GM23338 (cell line): Measurements from ENCODE around the gene PDX1. TPM values are rescaled to one million over a fixed set of nuclear protein-coding genes. Genes with fewer than 3 reads are reported as not detected.

Experiments used
- ATAC-seq: fragments of 200-7000 bp; cut with Tn5 transposase; 3 replicates; pipeline ENCODE4 v1.9.1; 2020
- DNase-seq: peaks from one replicate; pipeline ENCODE4 v3.0.0-alpha.2; 2015; ENCODE audit warnings: low spot score
- H2AFZ ChIP-seq: fragments of 200-600 bp; sonication (generic); 2 replicates; pipeline ENCODE4 v1.8.0; 2016; ENCODE audit warnings: antibody characterized with exemption, mild to moderate bottlenecking, moderate library complexity
- H3F3A ChIP-seq: fragments of 200-600 bp; sonication (generic); replicated peaks from 2 replicates; pipeline ENCODE4 v1.8.0; 2017; ENCODE audit warnings: antibody characterized with exemption, mixed run types, low read depth
- H3K27ac ChIP-seq: fragments of 200-600 bp; sonication (generic); 2 replicates; pipeline ENCODE4 v1.6.1; 2016; ENCODE audit warnings: low read depth
- H3K27me3 ChIP-seq: fragments of 200-600 bp; sonication (generic); 2 replicates; pipeline ENCODE4 v1.8.0; 2016; ENCODE audit warnings: mild to moderate bottlenecking, mixed run types, moderate library complexity; ENCODE audit not compliant: insufficient read depth
- H3K36me3 ChIP-seq: fragments of 200-600 bp; sonication (generic); 2 replicates; pipeline ENCODE4 v1.8.0; 2016; ENCODE audit warnings: mild to moderate bottlenecking; ENCODE audit not compliant: insufficient read depth
- H3K4me1 ChIP-seq: fragments of 200-600 bp; sonication (generic); 2 replicates; pipeline ENCODE4 v1.8.0; 2016; ENCODE audit warnings: mild to moderate bottlenecking, moderate library complexity; ENCODE audit not compliant: insufficient read depth
- H3K4me2 ChIP-seq: fragments of 200-600 bp; sonication (generic); 2 replicates; pipeline ENCODE4 v1.7.1; 2017; ENCODE audit warnings: mixed run types
- H3K4me3 ChIP-seq: fragments of 200-600 bp; sonication (generic); 2 replicates; pipeline ENCODE4 v1.6.1; 2016; ENCODE audit warnings: mixed run types
- H3K79me2 ChIP-seq: fragments of 200-600 bp; sonication (generic); replicated peaks from 2 replicates; pipeline ENCODE4 v1.8.0; 2017; ENCODE audit warnings: mild to moderate bottlenecking; ENCODE audit not compliant: insufficient read depth
- H3K9me2 ChIP-seq: fragments of 200-600 bp; sonication (generic); 2 replicates; pipeline ENCODE4 v1.8.0; 2017; ENCODE audit not compliant: insufficient read depth
- H4K20me1 ChIP-seq: fragments of 200-600 bp; sonication (generic); replicated peaks from 2 replicates; pipeline ENCODE4 v1.8.0; 2017; ENCODE audit warnings: mild to moderate bottlenecking; ENCODE audit not compliant: insufficient read depth
- H3K27ac Mint-ChIP-seq: 2 replicates; pipeline ENCODE4 v1.8.0; 2020; ENCODE audit warnings: inconsistent platforms, mild to moderate bottlenecking, moderate library complexity, mixed read lengths
- H3K27me3 Mint-ChIP-seq: 3 replicates; pipeline ENCODE4 v1.8.0; 2022; ENCODE audit warnings: low read depth, mild to moderate bottlenecking, moderate library complexity, mixed read lengths, inconsistent platforms; ENCODE audit not compliant: insufficient read depth, poor library complexity
- H3K36me3 Mint-ChIP-seq: 3 replicates; pipeline ENCODE4 v1.8.0; 2021; ENCODE audit warnings: low read depth, mild to moderate bottlenecking, inconsistent platforms, moderate library complexity, mixed read lengths
- H3K4me1 Mint-ChIP-seq: 3 replicates; pipeline ENCODE4 v1.8.0; 2020; ENCODE audit warnings: mild to moderate bottlenecking, inconsistent platforms, mixed read lengths
- H3K4me3 Mint-ChIP-seq: 3 replicates; pipeline ENCODE4 v1.8.0; 2021; ENCODE audit warnings: moderate library complexity, mild to moderate bottlenecking, inconsistent platforms, mixed read lengths
- H3K9me3 Mint-ChIP-seq: 3 replicates; pipeline ENCODE4 v1.8.0; 2020; ENCODE audit warnings: moderate library complexity, mild to moderate bottlenecking, inconsistent platforms, mixed read lengths
- EZH2 ChIP-seq: fragments of 200-600 bp; sonication (generic); IDR thresholded peaks from one replicate; pipeline ENCODE4 v1.8.0; 2017; ENCODE audit warnings: antibody characterized with exemption, mild to moderate bottlenecking, low read depth; ENCODE audit not compliant: unreplicated experiment
- EZH2phosphoT487 ChIP-seq: fragments of 200-600 bp; sonication (generic); IDR thresholded peaks from one replicate; pipeline ENCODE4 v1.8.1; 2018; ENCODE audit warnings: antibody characterized with exemption; ENCODE audit not compliant: unreplicated experiment
- STAT1 ChIP-seq: IDR thresholded peaks from one replicate; pipeline ENCODE4 v1.6.1; 2016; ENCODE audit warnings: antibody characterized with exemption; ENCODE audit not compliant: unreplicated experiment
- polyA plus RNA-seq: library from polyadenylated mRNA; unstranded; fragments of >200 nt; fragmentation: Nextera tagmentation; extraction: Ambion mirVana; gene quantifications from 2 replicates; pipeline ENCODE4 v1.2.1, GENCODE V29; 2016
- total RNA-seq: library from RNA; depleted of rRNA; stranded (reverse); fragments of >200 nt; shearing (Covaris generic); gene quantifications from 2 replicates; pipeline ENCODE4 v1.2.3, GENCODE V29; 2014
- TF ChIP-seq, protein P1 (sequence below), 2 experiments: fragments of 200-600 bp in 1 of 2; sonication (generic) in 1 of 2; conservative IDR thresholded peaks; 2 replicates each; pipeline versions ENCODE4 v1.5.1 to v1.6.1; 2016 to 2017; ENCODE audit warnings: antibody characterized with exemption in 2 of 2, low read depth in 2 of 2, mild to moderate bottlenecking in 2 of 2, moderate library complexity in 1 of 2
- TF ChIP-seq, protein P2 (sequence below): IDR thresholded peaks from one replicate; pipeline ENCODE4 v1.6.1; 2018; ENCODE audit warnings: antibody characterized with exemption; ENCODE audit not compliant: unreplicated experiment

PDX1 gene
- total and polyA plus RNA-seq, 2 experiments from 2014 or later = not detected

DNA sequence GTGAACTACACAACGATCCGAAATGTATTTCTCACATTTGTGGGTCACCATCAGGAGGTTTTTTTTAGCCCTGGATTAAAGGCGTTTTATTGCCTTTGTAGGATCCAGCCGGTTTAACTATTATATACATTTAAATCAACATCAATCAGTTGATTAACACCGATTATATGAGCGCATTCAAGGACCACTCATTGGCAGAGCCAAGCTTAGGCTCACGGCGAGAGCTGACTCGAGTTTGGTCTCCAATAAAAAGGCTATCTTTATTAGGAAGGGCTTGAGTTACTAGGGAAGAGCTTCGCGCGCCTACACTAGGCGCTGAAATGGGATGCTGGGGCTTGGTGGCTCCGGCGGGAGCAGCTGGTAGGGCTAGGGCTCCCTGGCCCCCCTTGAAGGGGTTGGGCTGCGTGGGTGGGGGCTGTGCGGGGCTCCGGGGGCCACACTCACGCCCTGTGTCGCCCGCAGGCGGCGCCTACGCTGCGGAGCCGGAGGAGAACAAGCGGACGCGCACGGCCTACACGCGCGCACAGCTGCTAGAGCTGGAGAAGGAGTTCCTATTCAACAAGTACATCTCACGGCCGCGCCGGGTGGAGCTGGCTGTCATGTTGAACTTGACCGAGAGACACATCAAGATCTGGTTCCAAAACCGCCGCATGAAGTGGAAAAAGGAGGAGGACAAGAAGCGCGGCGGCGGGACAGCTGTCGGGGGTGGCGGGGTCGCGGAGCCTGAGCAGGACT, 4.2 kb downstream of the PDX1 start:
- Histone ChIP-seq H3K4me3 (peak overlapping the region; percentile 32; the same call in 1 of the 2 replicates), H3F3A (peaks cover 44% of the 10 kb centered on the region), H3K36me3 (no peaks in the 10 kb centered on the region), H3K4me1 (peaks cover 46% of the 10 kb centered on the region; the same call in 1 of the 2 replicates), H3K27ac (no peak overlapping the region), H4K20me1 (peaks cover 50% of the 10 kb centered on the region), H3K4me2 (no peak overlapping the region; the same call in 1 of the 2 replicates), H3K79me2 (no peaks in the 10 kb centered on the region), H3K9me2 (no peaks in the 10 kb centered on the region), H3K27me3 (peaks cover 100% of the 10 kb centered on the region), H2AFZ (no peak overlapping the region; the same call in 1 of the 2 replicates)
- Mint-ChIP-seq H3K36me3 (no peaks in the 10 kb centered on the region; the same call in 2 of the 3 replicates), H3K27ac (no peak overlapping the region), H3K27me3 (peaks cover 98% of the 10 kb centered on the region), H3K4me1 (peaks cover 45% of the 10 kb centered on the region), H3K4me3 (peak overlapping the region; percentile 51; the same call in 2 of the 3 replicates), H3K9me3 (peaks cover 6% of the 10 kb centered on the region; the same call in 1 of the 3 replicates)
- DNase-seq (peak; percentile 58), ATAC-seq (no peak)
- no peak for TF ChIP-seq STAT1
- TF ChIP-seq EZH2phosphoT487 = peak; percentile 74
- TF ChIP-seq EZH2 = peak; percentile 91
- TF ChIP-seq, protein P1, sequence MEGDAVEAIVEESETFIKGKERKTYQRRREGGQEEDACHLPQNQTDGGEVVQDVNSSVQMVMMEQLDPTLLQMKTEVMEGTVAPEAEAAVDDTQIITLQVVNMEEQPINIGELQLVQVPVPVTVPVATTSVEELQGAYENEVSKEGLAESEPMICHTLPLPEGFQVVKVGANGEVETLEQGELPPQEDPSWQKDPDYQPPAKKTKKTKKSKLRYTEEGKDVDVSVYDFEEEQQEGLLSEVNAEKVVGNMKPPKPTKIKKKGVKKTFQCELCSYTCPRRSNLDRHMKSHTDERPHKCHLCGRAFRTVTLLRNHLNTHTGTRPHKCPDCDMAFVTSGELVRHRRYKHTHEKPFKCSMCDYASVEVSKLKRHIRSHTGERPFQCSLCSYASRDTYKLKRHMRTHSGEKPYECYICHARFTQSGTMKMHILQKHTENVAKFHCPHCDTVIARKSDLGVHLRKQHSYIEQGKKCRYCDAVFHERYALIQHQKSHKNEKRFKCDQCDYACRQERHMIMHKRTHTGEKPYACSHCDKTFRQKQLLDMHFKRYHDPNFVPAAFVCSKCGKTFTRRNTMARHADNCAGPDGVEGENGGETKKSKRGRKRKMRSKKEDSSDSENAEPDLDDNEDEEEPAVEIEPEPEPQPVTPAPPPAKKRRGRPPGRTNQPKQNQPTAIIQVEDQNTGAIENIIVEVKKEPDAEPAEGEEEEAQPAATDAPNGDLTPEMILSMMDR (conservative IDR thresholded peaks at IDR 0.05; ENCODE audit: low read depth in 2 of 2) = 0 out of 4 replicates have a peak, but pooled peaks of 1 of the 2 experiments have one; percentile 14

DNA sequence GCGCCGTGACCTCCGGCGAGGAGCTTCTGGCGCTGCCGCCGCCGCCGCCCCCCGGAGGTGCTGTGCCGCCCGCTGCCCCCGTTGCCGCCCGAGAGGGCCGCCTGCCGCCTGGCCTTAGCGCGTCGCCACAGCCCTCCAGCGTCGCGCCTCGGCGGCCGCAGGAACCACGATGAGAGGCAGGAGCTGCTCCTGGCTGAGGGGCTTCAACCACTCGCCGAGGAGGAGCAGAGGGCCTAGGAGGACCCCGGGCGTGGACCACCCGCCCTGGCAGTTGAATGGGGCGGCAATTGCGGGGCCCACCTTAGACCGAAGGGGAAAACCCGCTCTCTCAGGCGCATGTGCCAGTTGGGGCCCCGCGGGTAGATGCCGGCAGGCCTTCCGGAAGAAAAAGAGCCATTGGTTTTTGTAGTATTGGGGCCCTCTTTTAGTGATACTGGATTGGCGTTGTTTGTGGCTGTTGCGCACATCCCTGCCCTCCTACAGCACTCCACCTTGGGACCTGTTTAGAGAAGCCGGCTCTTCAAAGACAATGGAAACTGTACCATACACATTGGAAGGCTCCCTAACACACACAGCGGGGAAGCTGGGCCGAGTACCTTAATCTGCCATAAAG, 4.8 kb downstream of the PDX1 start:
- Mint-ChIP-seq H3K27ac (no peak overlapping the region), H3K9me3 (peaks cover 6% of the 10 kb centered on the region; the same call in 1 of the 3 replicates), H3K27me3 (peaks cover 98% of the 10 kb centered on the region), H3K4me3 (no peak overlapping the region), H3K4me1 (peaks cover 51% of the 10 kb centered on the region), H3K36me3 (no peaks in the 10 kb centered on the region; the same call in 2 of the 3 replicates)
- Histone ChIP-seq H4K20me1 (peaks cover 43% of the 10 kb centered on the region), H3F3A (peaks cover 44% of the 10 kb centered on the region), H3K9me2 (no peaks in the 10 kb centered on the region), H2AFZ (no peak overlapping the region; the same call in 1 of the 2 replicates), H3K4me3 (peak overlapping the region; percentile 32; the same call in 1 of the 2 replicates), H3K79me2 (no peaks in the 10 kb centered on the region), H3K36me3 (no peaks in the 10 kb centered on the region), H3K27ac (no peak overlapping the region), H3K4me2 (no peak overlapping the region; the same call in 1 of the 2 replicates), H3K4me1 (peaks cover 46% of the 10 kb centered on the region), H3K27me3 (peaks cover 100% of the 10 kb centered on the region)
- TF ChIP-seq EZH2phosphoT487 (peak; percentile 96), EZH2 (peak; percentile 96)
- TF ChIP-seq, protein P2, sequence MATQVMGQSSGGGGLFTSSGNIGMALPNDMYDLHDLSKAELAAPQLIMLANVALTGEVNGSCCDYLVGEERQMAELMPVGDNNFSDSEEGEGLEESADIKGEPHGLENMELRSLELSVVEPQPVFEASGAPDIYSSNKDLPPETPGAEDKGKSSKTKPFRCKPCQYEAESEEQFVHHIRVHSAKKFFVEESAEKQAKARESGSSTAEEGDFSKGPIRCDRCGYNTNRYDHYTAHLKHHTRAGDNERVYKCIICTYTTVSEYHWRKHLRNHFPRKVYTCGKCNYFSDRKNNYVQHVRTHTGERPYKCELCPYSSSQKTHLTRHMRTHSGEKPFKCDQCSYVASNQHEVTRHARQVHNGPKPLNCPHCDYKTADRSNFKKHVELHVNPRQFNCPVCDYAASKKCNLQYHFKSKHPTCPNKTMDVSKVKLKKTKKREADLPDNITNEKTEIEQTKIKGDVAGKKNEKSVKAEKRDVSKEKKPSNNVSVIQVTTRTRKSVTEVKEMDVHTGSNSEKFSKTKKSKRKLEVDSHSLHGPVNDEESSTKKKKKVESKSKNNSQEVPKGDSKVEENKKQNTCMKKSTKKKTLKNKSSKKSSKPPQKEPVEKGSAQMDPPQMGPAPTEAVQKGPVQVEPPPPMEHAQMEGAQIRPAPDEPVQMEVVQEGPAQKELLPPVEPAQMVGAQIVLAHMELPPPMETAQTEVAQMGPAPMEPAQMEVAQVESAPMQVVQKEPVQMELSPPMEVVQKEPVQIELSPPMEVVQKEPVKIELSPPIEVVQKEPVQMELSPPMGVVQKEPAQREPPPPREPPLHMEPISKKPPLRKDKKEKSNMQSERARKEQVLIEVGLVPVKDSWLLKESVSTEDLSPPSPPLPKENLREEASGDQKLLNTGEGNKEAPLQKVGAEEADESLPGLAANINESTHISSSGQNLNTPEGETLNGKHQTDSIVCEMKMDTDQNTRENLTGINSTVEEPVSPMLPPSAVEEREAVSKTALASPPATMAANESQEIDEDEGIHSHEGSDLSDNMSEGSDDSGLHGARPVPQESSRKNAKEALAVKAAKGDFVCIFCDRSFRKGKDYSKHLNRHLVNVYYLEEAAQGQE = no peak
- ATAC-seq (no peak), DNase-seq (peak; percentile 60)
